Bronchial epithelial cell (primary cell): ENCODE results near the gene PPWD1. TPM values are rescaled to one million over a fixed set of nuclear protein-coding genes. Genes with fewer than 3 reads are reported as not detected.
A peak's percentile ranks its signal among the peaks of the same experiment; 100 is the strongest.

Source experiments
- DNase-seq: peaks from one replicate; pipeline ENCODE4 v3.0.0-alpha.2; 2010; ENCODE audit warnings: low read depth
- FAIRE-seq: peaks from 2 replicates; lab custom pipeline; 2011; peaks lifted over from hg19 to GRCh38; lab: Jason Lieb, UNC
- H3K27me3 ChIP-seq: 2 replicates; pipeline ENCODE4 v1.5.1; 2011; ENCODE audit warnings: low read length; ENCODE audit not compliant: control insufficient read depth, insufficient read depth
- H3K36me3 ChIP-seq: 2 replicates; pipeline ENCODE4 v1.5.1; 2011; ENCODE audit warnings: low read length; ENCODE audit not compliant: control insufficient read depth, insufficient read depth
- H3K4me3 ChIP-seq: 2 replicates; pipeline ENCODE4 v1.5.1; 2011; ENCODE audit warnings: mild to moderate bottlenecking, low read depth, low read length, control low read depth
- CTCF ChIP-seq: IDR thresholded peaks from 2 replicates; pipeline ENCODE4 v1.5.1; 2011; ENCODE audit warnings: mild to moderate bottlenecking, moderate library complexity, low read length, control low read depth, inconsistent platforms; ENCODE audit not compliant: insufficient read depth, severe bottlenecking
- total RNA-seq: library from RNA; depleted of rRNA; stranded (reverse); fragments of >200 nt; gene quantifications from 2 replicates; pipeline ENCODE4 v1.2.1, GENCODE V29; 2014

The PPWD1 gene
- 21.4 and 24.7 TPM in 2 replicates for total RNA-seq

DNA sequence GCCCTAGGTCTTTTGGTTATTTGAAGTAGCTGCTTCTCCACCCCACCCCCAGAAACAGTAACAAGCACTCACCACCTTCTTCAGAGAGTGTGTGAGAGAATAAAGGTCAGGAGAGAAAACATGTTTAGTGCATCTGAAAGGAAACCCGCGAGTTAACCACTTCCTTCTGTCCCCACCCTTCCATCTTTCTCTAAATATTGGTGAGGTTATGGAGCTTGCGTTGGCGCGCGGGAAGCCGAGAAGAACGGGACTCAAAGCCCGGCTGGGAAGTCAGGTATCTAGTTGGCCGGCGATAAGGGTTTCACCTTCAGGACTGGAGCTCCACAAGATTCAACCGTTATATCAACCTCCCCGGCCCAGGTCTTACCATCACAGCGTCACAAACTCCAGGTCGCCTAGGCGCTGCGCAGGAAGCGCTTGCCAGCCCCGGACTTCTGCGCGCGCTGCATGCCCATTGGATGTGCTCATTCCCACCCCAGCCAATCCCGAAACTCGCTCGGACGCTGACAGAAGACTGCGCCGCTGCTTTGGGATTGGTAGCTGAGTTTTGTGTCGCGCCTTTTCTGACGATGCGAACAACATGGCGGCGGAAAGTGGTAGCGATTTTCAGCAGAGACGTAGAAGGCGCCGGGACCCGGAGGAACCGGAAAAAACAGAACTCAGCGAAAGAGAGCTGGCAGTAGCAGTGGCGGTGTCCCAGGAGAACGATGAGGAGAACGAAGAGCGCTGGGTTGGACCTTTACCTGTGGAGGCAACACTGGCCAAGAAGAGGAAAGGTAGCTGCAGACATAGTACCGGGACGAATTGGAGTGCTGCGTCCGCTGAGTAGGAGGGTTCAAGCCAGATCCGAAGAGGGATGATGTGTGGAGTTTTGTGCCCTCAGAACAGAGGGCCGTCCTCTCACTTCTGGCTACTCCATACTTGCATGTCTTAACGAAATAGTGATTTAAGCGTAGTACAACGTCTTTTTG, at the start of gene PPWD1, which contains the start of gene CENPK:
PPWD1 (plus strand) TSS at position 566 of the 971 bp plus-strand sequence; CDS start at position 581, 15 bp downstream.
CENPK (minus strand) TSS at position 438 of the 971 bp plus-strand sequence. CDS start 8,261 bp downstream, outside the sequence.
- DNase-seq: peak; percentile 92
- no peaks in the 10 kb centered on the region for H3K27me3 ChIP-seq
- H3K36me3 ChIP-seq: no peaks in the 10 kb centered on the region
- no peak for FAIRE-seq
- no peak for TF ChIP-seq CTCF
- H3K4me3 ChIP-seq: peak within 1 kb of the TSS; percentile 63

DNA sequence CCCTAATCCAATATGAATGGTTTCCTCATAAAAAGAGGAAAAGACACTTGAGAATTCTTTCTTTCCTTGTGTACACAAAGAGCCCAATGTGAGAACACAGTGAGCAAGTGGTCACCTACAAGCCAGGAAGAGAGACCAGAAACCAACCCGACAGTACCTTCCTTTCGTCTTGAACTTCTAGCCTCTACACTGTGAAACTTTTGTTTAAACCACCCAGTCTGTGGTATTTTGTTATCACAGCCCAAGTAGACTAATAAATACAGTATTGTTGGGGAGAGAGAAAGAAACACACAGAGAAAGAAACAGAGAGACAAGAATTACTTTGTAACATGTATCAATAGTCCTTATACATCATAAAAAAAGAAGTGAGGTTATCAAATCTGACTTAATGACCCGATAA, 37.4 kb upstream of the PPWD1 start:
- H3K36me3 ChIP-seq: no peaks in the 10 kb centered on the region
- no peak overlapping the region for H3K4me3 ChIP-seq
- FAIRE-seq: no peak
- H3K27me3 ChIP-seq: no peaks in the 10 kb centered on the region
- DNase-seq: no peak
- no peak for TF ChIP-seq CTCF

DNA sequence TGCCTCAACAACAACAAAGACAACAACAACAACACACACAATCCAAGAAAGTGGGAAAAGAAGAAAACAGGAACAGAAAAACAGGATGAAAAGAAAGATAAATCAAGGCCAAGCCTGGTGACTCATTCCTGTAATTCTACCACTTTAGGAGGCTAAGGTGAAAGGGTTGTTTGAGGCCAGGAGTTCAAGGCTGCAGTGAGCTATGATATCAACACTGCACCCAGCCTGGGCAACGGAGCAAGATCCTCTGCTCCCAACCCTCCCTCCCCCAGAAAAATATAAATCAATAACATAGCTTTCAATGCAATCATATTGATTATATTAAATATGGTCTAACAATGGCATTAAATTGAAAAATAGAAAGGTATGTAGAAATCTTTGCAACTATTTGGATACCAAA, 32.2 kb upstream of the PPWD1 start:
- TF ChIP-seq CTCF: no peak
- FAIRE-seq: no peak
- no peak for DNase-seq
- no peaks in the 10 kb centered on the region for H3K36me3 ChIP-seq
- H3K4me3 ChIP-seq: no peak overlapping the region
- H3K27me3 ChIP-seq: no peaks in the 10 kb centered on the region

- FAIRE-seq (no peak), DNase-seq (no peak)
These were observed 27.5 kb upstream of the PPWD1 start for GRCh38 chr5:65535529-65535987.

DNA sequence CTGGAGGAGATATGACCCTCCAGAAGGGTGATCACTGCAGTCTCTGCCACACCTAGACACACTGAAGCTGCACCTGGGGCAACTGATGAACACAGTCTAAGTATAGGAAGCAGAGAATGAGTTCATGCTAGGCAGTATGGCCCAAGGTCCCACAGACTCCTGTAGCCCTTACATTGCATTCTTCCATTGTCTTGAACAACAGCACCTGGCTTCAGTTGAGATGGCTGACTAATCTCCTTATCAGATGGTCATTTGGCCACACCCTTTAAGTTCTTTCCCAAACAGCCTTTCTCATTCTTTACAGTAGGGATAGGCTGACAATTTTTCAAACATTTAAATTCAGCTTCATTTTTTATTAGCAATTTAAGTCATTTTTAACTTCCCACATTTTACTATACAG, 23.3 kb upstream of the PPWD1 start:
- DNase-seq: peak; percentile 49
- no peak for FAIRE-seq
- no peak for TF ChIP-seq CTCF
- H3K36me3 ChIP-seq: no peaks in the 10 kb centered on the region
- no peaks in the 10 kb centered on the region for H3K27me3 ChIP-seq
- no peak overlapping the region for H3K4me3 ChIP-seq

More at GRCh38 chr5:65535529-65535987, 27.5 kb upstream of the PPWD1 start:
- Histone ChIP-seq H3K4me3 (no peak overlapping the region), H3K36me3 (no peaks in the 10 kb centered on the region), H3K27me3 (no peaks in the 10 kb centered on the region)
- no peak for TF ChIP-seq CTCF
